ENCODE results near the gene SZT2. TPM values are rescaled to one million over a fixed set of nuclear protein-coding genes. Genes with fewer than 3 reads are reported as not detected.
A peak's percentile ranks its signal among the peaks of the same experiment; 100 is the strongest.

The SZT2 gene
- total and polyA plus RNA-seq, 2 of the 13 experiments (the other 11 are each of a cell fraction or from before 2014, with no cell fraction given), result 8.0 to 8.8 TPM

DNA sequence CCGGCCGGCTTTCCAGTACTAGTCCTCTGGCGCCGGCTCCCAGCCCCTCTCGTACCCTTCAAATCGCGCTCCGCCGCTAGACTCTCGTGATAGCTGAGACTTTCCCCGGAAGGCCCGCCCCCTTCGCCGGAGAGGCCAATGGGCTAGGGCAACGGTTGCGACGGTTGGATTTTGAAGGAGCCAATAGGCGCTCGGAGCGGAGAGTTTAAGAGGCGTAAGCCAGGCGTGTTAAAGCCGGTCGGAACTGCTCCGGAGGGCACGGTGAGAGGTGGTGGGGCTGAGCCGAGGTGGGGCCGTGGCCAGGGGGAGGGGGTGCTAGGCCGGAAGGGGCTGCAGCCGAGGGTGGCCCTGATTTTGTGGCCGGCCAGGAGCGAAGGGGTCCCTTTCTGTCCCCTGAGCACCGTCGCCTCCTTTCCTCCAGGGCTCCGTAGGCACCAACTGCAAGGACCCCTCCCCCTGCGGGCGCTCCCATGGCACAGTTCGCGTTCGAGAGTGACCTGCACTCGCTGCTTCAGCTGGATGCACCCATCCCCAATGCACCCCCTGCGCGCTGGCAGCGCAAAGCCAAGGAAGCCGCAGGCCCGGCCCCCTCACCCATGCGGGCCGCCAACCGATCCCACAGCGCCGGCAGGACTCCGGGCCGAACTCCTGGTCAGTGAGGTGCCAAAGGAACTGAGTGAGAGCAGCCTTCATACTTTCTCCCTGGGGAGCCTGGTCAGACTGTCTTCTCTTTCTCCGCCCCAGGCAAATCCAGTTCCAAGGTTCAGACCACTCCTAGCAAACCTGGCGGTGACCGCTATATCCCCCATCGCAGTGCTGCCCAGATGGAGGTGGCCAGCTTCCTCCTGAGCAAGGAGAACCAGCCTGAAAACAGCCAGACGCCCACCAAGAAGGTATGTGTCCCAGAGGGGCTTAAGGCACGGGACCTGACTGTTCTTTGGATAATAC lies 30.7 kb upstream of the SZT2 start, which contains the start of gene CDC20 (continued):
- TF ChIP-seq ZFP62 (CRISPR knock-in tag; IDR thresholded peaks at IDR 0.05) (no peak), CENPT (CRISPR knock-in tag; IDR thresholded peaks at IDR 0.05; ENCODE audit: low read depth) (peak; percentile 82; the same call in 1 of the 2 replicates), HCFC1 (IDR thresholded peaks at IDR 0.05; ENCODE audit: low read depth, low read length) (no peak), ZMYM3 (CRISPR knock-in tag; IDR thresholded peaks at IDR 0.05) (no peak), CCDC6 (CRISPR knock-in tag; IDR thresholded peaks at IDR 0.05) (peak; percentile 99), XBP1 (CRISPR knock-in tag; IDR thresholded peaks at IDR 0.05) (0 out of 2 replicates have a peak, but pooled peaks have one; percentile 14), SP4 (CRISPR knock-in tag; IDR thresholded peaks at IDR 0.05) (peak; percentile 61; the same call in 1 of the 2 replicates), TEAD2 (CRISPR knock-in tag; IDR thresholded peaks at IDR 0.05) (no peak), CBX5 (CRISPR knock-in tag; IDR thresholded peaks at IDR 0.05; ENCODE audit: borderline replicate concordance) (no peak; the same call in 1 of the 2 replicates), ZNF496 (CRISPR knock-in tag; IDR thresholded peaks at IDR 0.05; ENCODE audit: insufficient replicate concordance) (no peak), MAFF (IDR thresholded peaks at IDR 0.05; ENCODE audit: low read depth, low read length) (no peak), CHD2 (IDR thresholded peaks at IDR 0.05; ENCODE audit: low read depth, low read length) (peak; percentile 98), ZNF446 (CRISPR knock-in tag; IDR thresholded peaks at IDR 0.05) (no peak), ZBTB20 (CRISPR knock-in tag; IDR thresholded peaks at IDR 0.05; ENCODE audit: borderline replicate concordance, low read depth) (no peak), ZNF121 (CRISPR knock-in tag; IDR thresholded peaks at IDR 0.05) (no peak), WIZ (CRISPR knock-in tag; IDR thresholded peaks at IDR 0.05) (no peak), RBM22 (optimal IDR thresholded peaks at IDR 0.05; ENCODE audit: low read length) (no peak), ZNF879 (CRISPR knock-in tag; IDR thresholded peaks at IDR 0.05) (no peak), MLLT10 (CRISPR knock-in tag; IDR thresholded peaks at IDR 0.05) (no peak)
- TF ChIP-seq, protein P1, sequence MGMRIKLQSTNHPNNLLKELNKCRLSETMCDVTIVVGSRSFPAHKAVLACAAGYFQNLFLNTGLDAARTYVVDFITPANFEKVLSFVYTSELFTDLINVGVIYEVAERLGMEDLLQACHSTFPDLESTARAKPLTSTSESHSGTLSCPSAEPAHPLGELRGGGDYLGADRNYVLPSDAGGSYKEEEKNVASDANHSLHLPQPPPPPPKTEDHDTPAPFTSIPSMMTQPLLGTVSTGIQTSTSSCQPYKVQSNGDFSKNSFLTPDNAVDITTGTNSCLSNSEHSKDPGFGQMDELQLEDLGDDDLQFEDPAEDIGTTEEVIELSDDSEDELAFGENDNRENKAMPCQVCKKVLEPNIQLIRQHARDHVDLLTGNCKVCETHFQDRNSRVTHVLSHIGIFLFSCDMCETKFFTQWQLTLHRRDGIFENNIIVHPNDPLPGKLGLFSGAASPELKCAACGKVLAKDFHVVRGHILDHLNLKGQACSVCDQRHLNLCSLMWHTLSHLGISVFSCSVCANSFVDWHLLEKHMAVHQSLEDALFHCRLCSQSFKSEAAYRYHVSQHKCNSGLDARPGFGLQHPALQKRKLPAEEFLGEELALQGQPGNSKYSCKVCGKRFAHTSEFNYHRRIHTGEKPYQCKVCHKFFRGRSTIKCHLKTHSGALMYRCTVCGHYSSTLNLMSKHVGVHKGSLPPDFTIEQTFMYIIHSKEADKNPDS (CRISPR knock-in tag; IDR thresholded peaks at IDR 0.05), result peak; percentile 33; the same call in 1 of the 2 replicates
- TF ChIP-seq, protein P2, sequence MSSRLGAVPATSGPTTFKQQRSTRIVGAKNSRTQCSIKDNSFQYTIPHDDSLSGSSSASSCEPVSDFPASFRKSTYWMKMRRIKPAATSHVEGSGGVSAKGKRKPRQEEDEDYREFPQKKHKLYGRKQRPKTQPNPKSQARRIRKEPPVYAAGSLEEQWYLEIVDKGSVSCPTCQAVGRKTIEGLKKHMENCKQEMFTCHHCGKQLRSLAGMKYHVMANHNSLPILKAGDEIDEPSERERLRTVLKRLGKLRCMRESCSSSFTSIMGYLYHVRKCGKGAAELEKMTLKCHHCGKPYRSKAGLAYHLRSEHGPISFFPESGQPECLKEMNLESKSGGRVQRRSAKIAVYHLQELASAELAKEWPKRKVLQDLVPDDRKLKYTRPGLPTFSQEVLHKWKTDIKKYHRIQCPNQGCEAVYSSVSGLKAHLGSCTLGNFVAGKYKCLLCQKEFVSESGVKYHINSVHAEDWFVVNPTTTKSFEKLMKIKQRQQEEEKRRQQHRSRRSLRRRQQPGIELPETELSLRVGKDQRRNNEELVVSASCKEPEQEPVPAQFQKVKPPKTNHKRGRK (CRISPR knock-in tag; IDR thresholded peaks at IDR 0.05), result no peak
- TF ChIP-seq, protein P3, sequence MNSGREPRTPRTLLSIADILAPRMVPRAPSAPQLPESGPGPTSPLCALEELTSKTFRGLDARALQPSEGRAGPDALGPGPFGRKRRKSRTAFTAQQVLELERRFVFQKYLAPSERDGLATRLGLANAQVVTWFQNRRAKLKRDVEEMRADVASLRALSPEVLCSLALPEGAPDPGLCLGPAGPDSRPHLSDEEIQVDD (CRISPR knock-in tag; IDR thresholded peaks at IDR 0.05; ENCODE audit: borderline replicate concordance), result no peak
- TF ChIP-seq, protein P4, sequence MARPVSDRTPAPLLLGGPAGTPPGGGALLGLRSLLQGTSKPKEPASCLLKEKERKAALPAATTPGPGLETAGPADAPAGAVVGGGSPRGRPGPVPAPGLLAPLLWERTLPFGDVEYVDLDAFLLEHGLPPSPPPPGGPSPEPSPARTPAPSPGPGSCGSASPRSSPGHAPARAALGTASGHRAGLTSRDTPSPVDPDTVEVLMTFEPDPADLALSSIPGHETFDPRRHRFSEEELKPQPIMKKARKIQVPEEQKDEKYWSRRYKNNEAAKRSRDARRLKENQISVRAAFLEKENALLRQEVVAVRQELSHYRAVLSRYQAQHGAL (CRISPR knock-in tag; IDR thresholded peaks at IDR 0.05; ENCODE audit: not compliant biosample characterization), result no peak
- TF ChIP-seq, protein P5, sequence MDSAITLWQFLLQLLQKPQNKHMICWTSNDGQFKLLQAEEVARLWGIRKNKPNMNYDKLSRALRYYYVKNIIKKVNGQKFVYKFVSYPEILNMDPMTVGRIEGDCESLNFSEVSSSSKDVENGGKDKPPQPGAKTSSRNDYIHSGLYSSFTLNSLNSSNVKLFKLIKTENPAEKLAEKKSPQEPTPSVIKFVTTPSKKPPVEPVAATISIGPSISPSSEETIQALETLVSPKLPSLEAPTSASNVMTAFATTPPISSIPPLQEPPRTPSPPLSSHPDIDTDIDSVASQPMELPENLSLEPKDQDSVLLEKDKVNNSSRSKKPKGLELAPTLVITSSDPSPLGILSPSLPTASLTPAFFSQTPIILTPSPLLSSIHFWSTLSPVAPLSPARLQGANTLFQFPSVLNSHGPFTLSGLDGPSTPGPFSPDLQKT (CRISPR knock-in tag; IDR thresholded peaks at IDR 0.05; ENCODE audit: borderline replicate concordance), result no peak
